Urinary bladder (tissue), 4 donors: Measurements from ENCODE around the gene SLC43A1. TPM values are rescaled to one million over a fixed set of nuclear protein-coding genes. Genes with fewer than 3 reads are reported as not detected.

Experiments
- DNase-seq: peaks from one replicate; pipeline ENCODE4 v3.0.0-alpha.2; 2015; ENCODE audit errors: extremely low spot score
- H3K27ac ChIP-seq: one replicate; pipeline ENCODE4 v1.5.1; 2013; ENCODE audit warnings: low read depth, mild to moderate bottlenecking, moderate library complexity
- H3K36me3 ChIP-seq: one replicate; pipeline ENCODE4 v1.6.1; 2013; ENCODE audit warnings: mild to moderate bottlenecking, moderate library complexity; ENCODE audit not compliant: insufficient read depth
- H3K4me1 ChIP-seq: one replicate; pipeline ENCODE4 v1.6.1; 2013; ENCODE audit warnings: mild to moderate bottlenecking, moderate library complexity; ENCODE audit not compliant: insufficient read depth
- H3K4me3 ChIP-seq: one replicate; pipeline ENCODE4 v1.5.1; 2013; ENCODE audit warnings: low read depth, low read length
- WGBS: extraction: QIAGEN DNeasy Blood & Tissue Kit; methylation state at CpG from one replicate; pipeline ENCODE4 v1.1.7; 2013; 5-methylcytosine and 5-hydroxymethylcytosine counted together
- polyA plus RNA-seq: library from polyadenylated mRNA; stranded (reverse); fragments of 200-250 nt; gene quantifications from one replicate; pipeline ENCODE4 v1.2.3, GENCODE V29; 2013
- total RNA-seq: library from RNA; depleted of rRNA; stranded (reverse); fragments of >200 nt; gene quantifications from one replicate; pipeline ENCODE4 v1.2.3, GENCODE V29; 2014
- donor health status: healthy with polysubstance abuse.
- donor health status: healthy.

SLC43A1 gene
- total and polyA plus RNA-seq, 2 donors = 16.8 to 33.0 TPM

GRCh38 chr11:57513911-57514537, 1.5 kb downstream of the SLC43A1 start:
- Histone ChIP-seq H3K4me3 (peak overlapping the region; percentile 80), H3K4me1 (no peaks in the 10 kb centered on the region), H3K36me3 (no peaks in the 10 kb centered on the region), H3K27ac (no peak overlapping the region)
- DNase-seq = no peak
- WGBS = 10% methylated on average over 35 of the region's 35 CpGs

DNA sequence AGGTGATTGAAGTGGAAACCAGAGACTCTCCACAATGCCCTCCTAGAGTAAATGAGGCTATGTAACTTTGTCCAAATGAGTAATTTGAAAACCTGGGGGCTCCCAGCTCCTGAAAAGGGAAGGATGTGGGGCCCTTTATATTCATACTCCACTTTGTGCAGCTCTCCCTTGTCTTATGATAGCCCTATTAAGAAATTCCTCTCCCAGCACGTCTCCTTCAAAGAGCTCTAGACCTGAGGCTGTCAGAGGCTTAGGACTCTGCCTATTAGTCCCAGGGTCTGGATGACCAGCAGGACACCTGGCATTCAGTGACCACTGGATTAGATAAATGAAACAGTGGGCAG, 2.1 kb downstream of the SLC43A1 start:
- Histone ChIP-seq H3K27ac (no peak overlapping the region), H3K4me3 (no peak overlapping the region), H3K36me3 (no peaks in the 10 kb centered on the region), H3K4me1 (no peaks in the 10 kb centered on the region)
- no peak for DNase-seq
- 39% methylated on average over 1 of the region's 1 CpG for WGBS

- Histone ChIP-seq H3K27ac (no peak overlapping the region), H3K4me1 (no peaks in the 10 kb centered on the region), H3K4me3 (no peak overlapping the region), H3K36me3 (no peaks in the 10 kb centered on the region)
- no peak for DNase-seq
- 80% methylated on average over 12 of the region's 12 CpGs for WGBS
Measured at GRCh38 chr11:57512646-57513451, 2.7 kb downstream of the SLC43A1 start.

DNA sequence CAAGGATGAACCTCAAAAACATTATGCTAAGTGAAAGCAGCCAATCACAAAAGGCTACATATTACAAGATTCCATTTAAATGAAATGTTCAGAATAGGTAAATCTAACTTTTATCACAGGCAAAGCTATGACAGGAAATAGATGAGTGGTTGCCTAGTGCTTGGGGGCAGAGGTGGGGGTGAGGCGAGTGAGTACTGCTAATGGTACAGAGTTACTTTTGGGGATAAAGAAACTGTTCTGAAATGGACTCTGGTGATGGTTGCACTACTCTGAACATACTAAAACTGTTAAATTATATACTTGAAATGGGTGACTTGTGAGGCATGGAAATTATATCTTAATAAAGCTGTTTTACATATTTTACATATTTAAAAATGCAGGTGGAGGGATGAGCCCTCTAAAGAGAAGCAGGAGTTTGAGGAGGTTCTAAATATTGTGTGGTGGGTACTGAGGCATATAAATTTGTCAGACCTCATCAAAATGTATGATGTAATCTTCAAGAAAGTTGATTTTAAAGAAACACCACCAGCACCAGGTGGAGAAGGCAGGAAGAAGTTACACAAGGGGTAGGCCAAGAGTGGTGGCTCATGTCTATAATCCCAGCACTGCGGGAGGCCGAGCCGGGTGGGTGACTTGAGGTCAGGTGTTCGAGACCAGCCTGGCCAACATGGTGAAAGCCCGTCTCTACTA, 3.6 kb downstream of the SLC43A1 start:
- 95% methylated on average over 6 of the region's 6 CpGs for WGBS
- DNase-seq = no peak
- H3K36me3 ChIP-seq = no peaks in the 10 kb centered on the region
- no peak overlapping the region for H3K4me3 ChIP-seq
- no peak overlapping the region for H3K27ac ChIP-seq
- no peaks in the 10 kb centered on the region for H3K4me1 ChIP-seq

GRCh38 chr11:57508341-57509170, 6.9 kb downstream of the SLC43A1 start:
- Histone ChIP-seq H3K36me3 (no peaks in the 10 kb centered on the region), H3K27ac (no peak overlapping the region), H3K4me3 (no peak overlapping the region), H3K4me1 (no peaks in the 10 kb centered on the region)
- DNase-seq = no peak
- WGBS = 92% methylated on average over 7 of the region's 7 CpGs

DNA sequence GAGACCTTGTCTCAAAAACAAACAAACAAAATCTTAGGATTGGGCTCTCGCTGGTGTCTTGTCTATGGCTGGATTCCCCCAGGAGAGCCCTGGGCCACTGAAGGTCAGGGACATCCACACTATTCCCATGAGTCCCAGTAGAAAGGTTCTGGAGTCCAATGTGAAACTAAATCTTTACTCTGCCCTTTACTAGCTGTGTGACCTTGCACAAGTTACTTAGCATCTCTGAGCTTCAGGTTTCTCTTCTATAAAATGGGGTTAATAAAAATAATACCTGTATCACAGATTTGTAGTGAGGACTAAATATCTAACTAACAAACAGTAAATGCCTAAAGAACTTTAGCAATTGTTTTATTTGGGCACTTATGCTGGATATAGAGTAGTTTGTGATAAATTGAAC, 9.0 kb downstream of the SLC43A1 start:
- no peak overlapping the region for H3K27ac ChIP-seq
- 96% methylated on average over 1 of the region's 1 CpG for WGBS
- no peaks in the 10 kb centered on the region for H3K36me3 ChIP-seq
- H3K4me3 ChIP-seq = no peak overlapping the region
- no peak for DNase-seq
- no peaks in the 10 kb centered on the region for H3K4me1 ChIP-seq

DNA sequence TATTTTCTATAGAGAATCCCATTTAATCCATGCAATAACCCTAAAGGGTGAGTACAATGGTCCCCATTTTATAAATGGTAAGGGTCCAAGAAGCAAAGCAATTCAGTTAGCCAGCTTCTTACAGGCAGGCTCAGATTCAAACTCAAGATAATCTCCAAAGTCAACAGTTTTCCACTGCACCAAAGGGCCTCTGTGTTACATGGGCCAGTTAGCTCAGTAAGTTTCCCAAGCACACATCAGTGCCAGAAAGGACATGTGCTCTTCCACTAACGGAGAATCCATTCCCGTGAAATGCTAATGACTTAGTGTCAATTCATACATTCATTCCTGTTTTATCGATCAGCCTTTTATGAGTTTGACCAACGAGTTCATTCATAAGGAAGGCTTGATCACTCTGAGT, 11.0 kb downstream of the SLC43A1 start:
- WGBS = 93% methylated on average over 4 of the region's 4 CpGs
- Histone ChIP-seq H3K27ac (no peak overlapping the region), H3K36me3 (no peaks in the 10 kb centered on the region), H3K4me3 (no peak overlapping the region), H3K4me1 (no peaks in the 10 kb centered on the region)
- no peak for DNase-seq

DNA sequence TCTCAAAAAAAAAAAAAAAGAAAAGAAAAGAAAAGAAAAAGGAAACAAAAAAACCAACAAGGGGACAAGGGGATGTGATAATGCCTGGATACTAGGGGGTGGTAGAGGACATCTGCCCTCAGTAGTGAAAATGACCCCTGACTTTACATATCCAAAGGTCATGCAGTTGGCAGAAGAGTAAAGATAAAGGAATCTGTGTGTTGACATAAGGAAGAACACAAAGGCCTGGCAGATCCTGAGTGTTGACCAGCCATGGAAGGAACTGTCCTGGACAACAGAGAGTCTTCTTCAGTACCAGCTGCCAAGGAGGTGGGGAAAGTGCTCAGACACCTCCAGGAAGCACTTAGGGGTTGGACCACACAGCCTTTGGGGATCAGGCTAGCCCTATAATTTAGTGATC, 12.6 kb downstream of the SLC43A1 start:
- Histone ChIP-seq H3K4me1 (no peaks in the 10 kb centered on the region), H3K36me3 (no peaks in the 10 kb centered on the region), H3K4me3 (no peak overlapping the region), H3K27ac (no peak overlapping the region)
- DNase-seq = no peak

- H3K4me3 ChIP-seq = no peak overlapping the region
- no peaks in the 10 kb centered on the region for H3K36me3 ChIP-seq
- no peak for DNase-seq
- 98% methylated on average over 3 of the region's 3 CpGs for WGBS
- no peak overlapping the region for H3K27ac ChIP-seq
- H3K4me1 ChIP-seq = no peaks in the 10 kb centered on the region
Measured at GRCh38 chr11:57502376-57502775, 13.1 kb downstream of the SLC43A1 start.

- Histone ChIP-seq H3K4me1 (no peaks in the 10 kb centered on the region), H3K36me3 (no peaks in the 10 kb centered on the region), H3K27ac (no peak overlapping the region), H3K4me3 (no peak overlapping the region)
- DNase-seq = no peak
- 77% methylated on average over 4 of the region's 4 CpGs for whole genome bisulfite sequencing
Measured at GRCh38 chr11:57501953-57502352, 13.5 kb downstream of the SLC43A1 start.

- WGBS = 92% methylated on average over 15 of the region's 15 CpGs
- Histone ChIP-seq H3K36me3 (no peaks in the 10 kb centered on the region), H3K4me1 (no peaks in the 10 kb centered on the region), H3K4me3 (no peak overlapping the region), H3K27ac (peak overlapping the region; percentile 43)
- no peak for DNase-seq
Measured at GRCh38 chr11:57500926-57501325, 14.6 kb downstream of the SLC43A1 start.

DNA sequence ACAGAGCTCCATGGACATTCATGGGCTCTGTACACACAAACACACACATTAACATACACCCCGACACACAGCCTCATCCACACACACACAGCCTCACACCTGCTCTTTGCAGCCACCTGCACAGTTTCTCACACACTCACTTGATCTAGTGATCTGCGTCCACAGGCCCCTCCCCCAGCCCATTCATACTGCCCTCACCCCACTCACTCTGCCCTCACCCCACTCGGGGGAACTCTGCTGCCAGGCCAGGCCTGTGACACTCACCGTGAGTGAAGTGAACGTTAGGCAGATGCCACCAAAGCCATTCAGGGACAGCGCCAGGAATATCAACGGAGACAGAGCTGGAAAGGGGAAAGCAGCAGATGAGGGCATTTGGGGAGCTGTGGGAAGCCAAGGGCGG, 15.0 kb downstream of the SLC43A1 start:
- Histone ChIP-seq H3K27ac (peak overlapping the region; percentile 44), H3K4me1 (no peaks in the 10 kb centered on the region), H3K36me3 (no peaks in the 10 kb centered on the region), H3K4me3 (no peak overlapping the region)
- no peak for DNase-seq
- WGBS = 78% methylated on average over 8 of the region's 8 CpGs

DNA sequence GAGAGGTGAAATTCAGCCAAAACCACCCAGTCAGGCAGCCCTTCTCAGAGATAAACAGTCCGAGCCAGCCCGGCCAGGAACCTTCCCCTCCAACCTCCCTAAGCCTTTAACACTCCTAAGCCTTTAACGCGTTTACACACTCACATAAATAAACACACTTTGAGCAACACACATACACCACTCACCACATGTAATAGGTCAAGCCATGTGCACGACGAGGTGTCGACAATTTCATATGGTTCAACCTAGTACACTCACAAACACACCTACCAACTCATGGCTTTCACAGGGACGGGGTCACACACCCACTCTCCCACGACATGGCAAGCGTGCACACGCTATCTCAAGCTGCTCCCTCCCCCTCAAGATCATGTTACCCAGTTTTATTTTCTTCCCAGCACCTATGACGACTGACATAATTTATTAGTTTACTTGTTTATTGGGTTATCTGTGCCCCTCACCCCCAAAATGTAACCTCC, 15.5 kb downstream of the SLC43A1 start:
- Histone ChIP-seq H3K4me1 (no peaks in the 10 kb centered on the region), H3K36me3 (no peaks in the 10 kb centered on the region), H3K4me3 (no peak overlapping the region), H3K27ac (peak overlapping the region; percentile 44)
- 17% methylated on average over 12 of the region's 12 CpGs for WGBS
- DNase-seq = no peak
